MCF 10A (cell line): ENCODE data around the gene LPAR5. TPM values are rescaled to one million over a fixed set of nuclear protein-coding genes. Genes with fewer than 3 reads are reported as not detected.
A peak's percentile ranks its signal among the peaks of the same experiment; 100 is the strongest.

Experiments used
- BruUV-seq: library from RNA; stranded (reverse); fragments of 400-500 nt; replicated peaks from 2 replicates; lab custom pipeline; 2021; lab: Mats Ljungman, UMichigan
- CTCF ChIA-PET: fragments of 300-600 bp; sonication (Branson Sonifier 250); formaldehyde crosslinking; extraction: SDS; loops from one replicate; lab custom pipeline; 2021; ENCODE audit warnings: antibody characterized with exemption, inconsistent platforms; lab: Yijun Ruan, JAX
- POLR2A ChIA-PET: fragments of 300-600, 350-650 bp; sonication (Branson Sonifier 250); formaldehyde crosslinking; extraction: SDS; loops from one replicate; lab custom pipeline; 2020; ENCODE audit warnings: antibody characterized with exemption, inconsistent platforms; lab: Yijun Ruan, JAX
- DNase-seq: peaks from one replicate; pipeline ENCODE4 v3.0.0-alpha.2; 2018; ENCODE audit not compliant: unreplicated experiment
- H3K27ac Mint-ChIP-seq: one replicate; pipeline ENCODE4 v1.8.0; 2022; ENCODE audit warnings: mild to moderate bottlenecking, low read depth, mixed read lengths; ENCODE audit not compliant: unreplicated experiment
- H3K27me3 Mint-ChIP-seq: one replicate; pipeline ENCODE4 v1.8.0; 2022; ENCODE audit warnings: mixed read lengths; ENCODE audit not compliant: insufficient read depth, unreplicated experiment
- H3K36me3 Mint-ChIP-seq: one replicate; pipeline ENCODE4 v1.8.0; 2022; ENCODE audit warnings: mild to moderate bottlenecking, moderate library complexity, mixed read lengths; ENCODE audit not compliant: insufficient read depth, unreplicated experiment
- H3K4me1 Mint-ChIP-seq: one replicate; pipeline ENCODE4 v1.8.0; 2022; ENCODE audit warnings: mixed read lengths; ENCODE audit not compliant: insufficient read depth, unreplicated experiment
- H3K4me3 Mint-ChIP-seq: one replicate; pipeline ENCODE4 v1.8.0; 2022; ENCODE audit warnings: mild to moderate bottlenecking, moderate library complexity, mixed read lengths; ENCODE audit not compliant: unreplicated experiment
- H3K9me3 Mint-ChIP-seq: one replicate; pipeline ENCODE4 v1.8.0; 2022; ENCODE audit warnings: mixed read lengths; ENCODE audit not compliant: unreplicated experiment
- intact Hi-C: fragments of 100-400 bp; cut with micrococcal nuclease; formaldehyde crosslinking; loops from 2 replicates; pipeline ENCODE4 v1.14.1; 2022
- total RNA-seq: library from RNA; stranded (reverse); gene quantifications from 2 replicates; pipeline ENCODE4 v1.2.3, GENCODE V29; 2022
- TF ChIP-seq, protein P1 (sequence below): fragments of 200-600 bp; IDR thresholded peaks from one replicate; pipeline ENCODE4 v1.8.0; 2022; ENCODE audit warnings: antibody characterized with exemption, mild to moderate bottlenecking; ENCODE audit not compliant: unreplicated experiment

The LPAR5 gene
- total RNA-seq, 1 experiment from 2014 or later: 2.7 TPM

DNA sequence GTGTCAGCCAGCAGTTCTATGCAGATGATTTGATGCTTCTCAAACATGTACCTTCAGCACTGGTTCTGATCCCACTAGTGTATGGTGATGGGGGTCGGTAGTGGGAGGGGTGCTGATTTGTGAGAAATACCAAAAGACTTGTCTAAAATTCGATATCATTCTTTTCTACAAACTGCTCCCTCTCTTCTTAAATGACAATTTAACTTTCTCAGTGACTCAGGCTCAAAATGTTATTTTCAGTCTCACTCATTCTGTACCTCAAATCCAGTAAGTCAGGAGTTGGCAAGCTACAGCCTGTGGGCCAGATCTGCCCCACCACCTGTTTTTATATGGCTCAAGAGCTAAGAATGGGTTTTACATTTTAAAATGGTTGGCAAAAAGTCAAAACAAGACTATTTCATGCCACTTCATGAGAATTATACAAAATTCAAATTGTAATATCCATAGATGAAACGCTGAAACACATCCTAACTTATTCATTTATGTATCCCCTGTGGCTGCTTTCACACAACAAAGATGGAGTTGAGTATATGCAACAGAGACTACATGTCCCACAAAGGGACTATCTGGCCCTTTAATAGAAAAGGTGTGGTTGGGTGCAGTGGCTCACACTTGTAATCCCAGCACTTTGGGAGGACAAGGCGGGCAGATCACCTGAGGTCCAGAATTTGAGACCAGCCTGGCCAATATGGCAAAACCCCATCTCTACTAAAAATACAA, 61.0 kb downstream of the LPAR5 start:
- H3K4me1 Mint-ChIP-seq: peaks cover 6% of the 10 kb centered on the region
- peak overlapping the region; percentile 40 for H3K27ac Mint-ChIP-seq
- H3K4me3 Mint-ChIP-seq: no peak overlapping the region
- TF ChIP-seq, protein P1, sequence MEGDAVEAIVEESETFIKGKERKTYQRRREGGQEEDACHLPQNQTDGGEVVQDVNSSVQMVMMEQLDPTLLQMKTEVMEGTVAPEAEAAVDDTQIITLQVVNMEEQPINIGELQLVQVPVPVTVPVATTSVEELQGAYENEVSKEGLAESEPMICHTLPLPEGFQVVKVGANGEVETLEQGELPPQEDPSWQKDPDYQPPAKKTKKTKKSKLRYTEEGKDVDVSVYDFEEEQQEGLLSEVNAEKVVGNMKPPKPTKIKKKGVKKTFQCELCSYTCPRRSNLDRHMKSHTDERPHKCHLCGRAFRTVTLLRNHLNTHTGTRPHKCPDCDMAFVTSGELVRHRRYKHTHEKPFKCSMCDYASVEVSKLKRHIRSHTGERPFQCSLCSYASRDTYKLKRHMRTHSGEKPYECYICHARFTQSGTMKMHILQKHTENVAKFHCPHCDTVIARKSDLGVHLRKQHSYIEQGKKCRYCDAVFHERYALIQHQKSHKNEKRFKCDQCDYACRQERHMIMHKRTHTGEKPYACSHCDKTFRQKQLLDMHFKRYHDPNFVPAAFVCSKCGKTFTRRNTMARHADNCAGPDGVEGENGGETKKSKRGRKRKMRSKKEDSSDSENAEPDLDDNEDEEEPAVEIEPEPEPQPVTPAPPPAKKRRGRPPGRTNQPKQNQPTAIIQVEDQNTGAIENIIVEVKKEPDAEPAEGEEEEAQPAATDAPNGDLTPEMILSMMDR: no peak
- H3K36me3 Mint-ChIP-seq: peaks cover 100% of the 10 kb centered on the region
- H3K9me3 Mint-ChIP-seq: no peaks in the 10 kb centered on the region
- no TSS peak for BruUV-seq
- no peak for DNase-seq
- intact Hi-C loops: no loop called here
- CTCF ChIA-PET: interaction anchor here (0.8 to 1.0 kb wide), 2 partner anchors 12 to 17 kb away, joined by 3 to 4 read pairs; no protein-coding TSS in a partner anchor
- POLR2A ChIA-PET: interaction anchor here (1.3 kb wide), 1 partner anchor 31 kb away, joined by 4 read pairs; no protein-coding TSS in a partner anchor
- H3K27me3 Mint-ChIP-seq: no peaks in the 10 kb centered on the region

DNA sequence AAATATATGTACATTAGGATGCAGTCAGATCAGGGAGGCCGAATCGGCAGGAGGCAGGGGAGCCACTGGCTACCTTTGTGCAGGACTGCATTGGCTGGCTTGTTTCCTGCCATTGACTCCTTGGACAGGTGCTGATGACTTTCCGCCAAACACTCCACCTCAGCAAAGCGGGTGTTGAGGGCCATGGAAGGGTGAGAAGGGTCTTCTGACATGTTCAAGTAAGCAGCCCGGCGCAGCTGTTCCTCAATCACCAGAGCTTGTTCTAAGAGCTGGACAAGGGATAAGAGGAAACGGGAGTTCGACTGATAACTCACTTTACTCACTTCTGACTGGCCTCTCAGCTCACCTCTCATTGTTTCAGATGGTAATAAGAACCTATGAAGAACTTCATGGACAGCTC, 62.8 kb downstream of the LPAR5 start:
- H3K4me3 Mint-ChIP-seq: no peak overlapping the region
- peaks cover 100% of the 10 kb centered on the region for H3K36me3 Mint-ChIP-seq
- TF ChIP-seq, protein P1: no peak
- intact Hi-C loops: no loop called here
- no peaks in the 10 kb centered on the region for H3K9me3 Mint-ChIP-seq
- peaks cover 6% of the 10 kb centered on the region for H3K4me1 Mint-ChIP-seq
- no peak for DNase-seq
- no TSS peak for BruUV-seq
- POLR2A ChIA-PET: interaction anchor here (0.9 to 1.8 kb wide), 2 partner anchors 23 to 30 kb away, joined by 3 to 5 read pairs; no protein-coding TSS in a partner anchor
- H3K27me3 Mint-ChIP-seq: no peaks in the 10 kb centered on the region
- H3K27ac Mint-ChIP-seq: no peak overlapping the region
- CTCF ChIA-PET: interaction anchor here (0.8 to 2.0 kb wide), 3 partner anchors 9 to 35 kb away, joined by 5 to 7 read pairs (median 6); no protein-coding TSS in a partner anchor

DNA sequence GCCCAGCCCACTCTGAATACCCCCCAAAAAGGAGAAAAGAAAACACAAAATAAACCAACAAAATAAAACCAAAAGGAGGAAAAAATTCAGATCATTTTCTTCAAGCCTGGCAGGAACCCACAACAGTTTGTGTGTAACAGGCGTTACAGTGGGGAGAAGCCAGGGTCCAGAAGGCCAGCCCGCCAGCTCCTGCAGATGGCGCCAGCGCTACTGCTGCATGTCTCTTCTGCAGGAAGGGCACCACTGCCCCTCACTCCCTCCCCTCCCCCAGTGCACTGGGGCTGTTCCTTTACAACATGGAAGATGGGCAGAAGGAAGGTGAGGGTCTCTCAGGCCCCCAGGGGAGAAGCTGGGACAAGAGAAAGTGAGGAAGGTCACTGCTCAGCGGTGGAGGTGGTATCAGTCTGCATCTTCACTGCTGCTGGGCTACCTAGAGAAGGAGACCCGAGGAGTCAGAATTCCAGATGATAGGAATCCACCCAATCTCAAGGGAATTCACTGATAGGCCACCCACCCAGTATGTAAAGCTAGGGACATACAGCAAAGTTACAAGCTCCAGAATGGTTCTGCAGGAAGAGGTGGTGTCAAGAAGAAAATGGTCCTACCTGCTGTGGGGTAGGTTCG, 65.4 kb downstream of the LPAR5 start:
- peak overlapping the region; percentile 100 for H3K4me3 Mint-ChIP-seq
- DNase-seq: peak; percentile 44
- no peaks in the 10 kb centered on the region for H3K9me3 Mint-ChIP-seq
- POLR2A ChIA-PET: interaction anchor here (0.6 to 1.2 kb wide), 4 partner anchors 10 to 183 kb away, joined by 3 read pairs; no protein-coding TSS in a partner anchor
- H3K27me3 Mint-ChIP-seq: no peaks in the 10 kb centered on the region
- CTCF ChIA-PET: interaction anchor here (0.5 to 1.8 kb wide), 20 partner anchors 12 to 283 kb away, joined by 3 to 8 read pairs (median 3); partner anchors contain the start of gene GPR162
- H3K4me1 Mint-ChIP-seq: peaks cover 13% of the 10 kb centered on the region
- H3K36me3 Mint-ChIP-seq: peaks cover 99% of the 10 kb centered on the region
- peak overlapping the region; percentile 46 for H3K27ac Mint-ChIP-seq
- intact Hi-C loops: no loop called here
- no TSS peak for BruUV-seq
- TF ChIP-seq, protein P1: peak; percentile 46

DNA sequence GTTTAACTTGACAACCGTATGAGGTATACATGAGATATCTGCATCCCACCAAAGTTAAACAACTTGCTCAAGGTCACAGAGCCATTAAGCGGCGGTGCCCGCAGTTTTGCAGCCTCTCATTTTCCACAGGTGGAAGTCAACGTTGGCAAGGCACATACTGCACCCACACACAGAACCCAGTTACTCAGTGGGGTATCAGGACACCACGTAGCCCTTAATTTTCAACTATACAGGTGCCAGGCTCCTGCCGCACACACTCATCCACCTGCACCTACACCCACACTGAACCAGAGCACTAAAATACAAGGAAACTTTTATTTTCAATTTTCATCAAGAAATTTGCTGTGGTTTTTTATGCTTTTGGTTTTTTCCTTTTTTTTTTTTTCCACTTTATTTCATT, 66.0 kb downstream of the LPAR5 start:
- Mint-ChIP-seq H3K27ac (peak overlapping the region; percentile 46), H3K4me1 (peaks cover 13% of the 10 kb centered on the region), H3K9me3 (no peaks in the 10 kb centered on the region), H3K4me3 (peak overlapping the region; percentile 100), H3K36me3 (peaks cover 99% of the 10 kb centered on the region), H3K27me3 (no peaks in the 10 kb centered on the region)
- intact Hi-C loops: loop anchor here (5.0 kb wide), 1 partner anchor 208 kb away; no protein-coding TSS in a partner anchor
- ChIA-PET POLR2A (interaction anchor here (0.9 kb wide), 1 partner anchor 62 kb away, joined by 3 read pairs; no protein-coding TSS in a partner anchor), CTCF (interaction anchor here (0.5 to 1.8 kb wide), 11 partner anchors 11 to 187 kb away, joined by 3 to 7 read pairs (median 4); no protein-coding TSS in a partner anchor)
- DNase-seq: no peak
- TF ChIP-seq, protein P1: no peak
- BruUV-seq: no TSS peak
